Measurements from ENCODE around the gene ZNF234.

The ZNF234 gene

DNA sequence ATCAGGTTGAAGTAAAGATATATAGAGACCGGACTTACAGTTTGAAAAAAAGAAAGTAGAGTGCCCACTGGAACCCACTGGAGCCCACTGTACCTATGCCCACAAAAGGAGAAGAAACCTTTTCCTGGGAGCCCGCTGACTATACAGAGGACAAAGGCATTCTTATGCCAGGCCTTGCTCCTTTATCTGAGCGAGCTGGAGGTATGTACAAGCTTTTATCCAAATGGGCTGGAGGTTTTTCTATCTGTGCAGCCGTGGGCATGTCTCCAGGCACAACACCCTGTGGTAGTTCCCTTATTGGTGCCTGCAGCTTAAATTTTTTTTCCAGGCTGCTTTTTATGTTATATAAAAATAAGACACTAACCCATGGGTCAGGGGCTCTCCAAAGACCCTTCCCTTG lies 8.4 kb downstream of the ZNF234 start:
- ATAC-seq, result no peak
- TF ChIP-seq TSHZ2 (CRISPR knock-in tag; IDR thresholded peaks at IDR 0.05) (no peak), ZFP3 (CRISPR knock-in tag; IDR thresholded peaks at IDR 0.05) (no peak), BACH2 (CRISPR knock-in tag; IDR thresholded peaks at IDR 0.05; ENCODE audit: borderline replicate concordance) (no peak), PATZ1 (CRISPR knock-in tag; IDR thresholded peaks at IDR 0.05; ENCODE audit: borderline replicate concordance) (no peak), CSDC2 (CRISPR knock-in tag; IDR thresholded peaks at IDR 0.05) (no peak), ZFP30 (CRISPR knock-in tag; IDR thresholded peaks at IDR 0.05) (no peak), RARB (CRISPR knock-in tag; IDR thresholded peaks at IDR 0.05) (no peak), SNAI2 (CRISPR knock-in tag; IDR thresholded peaks at IDR 0.05) (no peak), ARNTL (CRISPR knock-in tag; IDR thresholded peaks at IDR 0.05; ENCODE audit: borderline replicate concordance, low read depth) (no peak), ZNF8 (CRISPR knock-in tag; IDR thresholded peaks at IDR 0.05) (no peak), ISL1 (CRISPR knock-in tag; IDR thresholded peaks at IDR 0.05) (no peak)

- TF ChIP-seq TOX (CRISPR knock-in tag; IDR thresholded peaks at IDR 0.05; ENCODE audit: borderline replicate concordance), result no peak
- TF ChIP-seq BACH2 (CRISPR knock-in tag; IDR thresholded peaks at IDR 0.05; ENCODE audit: borderline replicate concordance), result no peak
- TF ChIP-seq RARB (CRISPR knock-in tag; IDR thresholded peaks at IDR 0.05), result no peak
- TF ChIP-seq PPARA (CRISPR knock-in tag; IDR thresholded peaks at IDR 0.05; ENCODE audit: borderline replicate concordance), result no peak
- no peak for TF ChIP-seq GLIS3 (CRISPR knock-in tag; IDR thresholded peaks at IDR 0.05)
- TF ChIP-seq POU6F1 (CRISPR knock-in tag; IDR thresholded peaks at IDR 0.05; ENCODE audit: borderline replicate concordance, low read depth), result no peak
- TF ChIP-seq ZNF8 (CRISPR knock-in tag; IDR thresholded peaks at IDR 0.05), result no peak
- TF ChIP-seq ZFP3 (CRISPR knock-in tag; IDR thresholded peaks at IDR 0.05), result no peak
- no peak for TF ChIP-seq ZC3H10 (CRISPR knock-in tag; IDR thresholded peaks at IDR 0.05)
- no peak for ATAC-seq
These were observed 10.1 kb downstream of the ZNF234 start for GRCh38 chr19:44151491-44151890.

DNA sequence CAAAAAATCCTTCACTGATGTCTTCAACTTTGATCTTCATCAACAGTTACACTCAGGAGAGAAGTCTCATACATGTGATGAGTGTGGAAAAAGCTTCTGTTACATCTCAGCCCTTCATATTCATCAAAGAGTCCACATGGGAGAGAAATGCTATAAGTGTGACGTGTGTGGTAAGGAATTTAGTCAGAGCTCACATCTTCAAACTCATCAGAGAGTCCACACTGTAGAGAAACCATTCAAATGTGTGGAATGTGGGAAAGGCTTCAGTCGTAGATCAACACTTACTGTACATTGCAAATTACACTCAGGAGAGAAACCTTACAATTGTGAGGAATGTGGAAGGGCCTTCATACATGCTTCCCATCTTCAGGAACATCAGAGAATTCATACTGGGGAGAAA lies 15.1 kb downstream of the ZNF234 start:
- TF ChIP-seq GLIS3 (CRISPR knock-in tag; IDR thresholded peaks at IDR 0.05), result no peak
- no peak for TF ChIP-seq PPARA (CRISPR knock-in tag; IDR thresholded peaks at IDR 0.05; ENCODE audit: borderline replicate concordance)
- ATAC-seq, result no peak

- ATAC-seq, result no peak
- no peak for TF ChIP-seq ZNF70 (CRISPR knock-in tag; IDR thresholded peaks at IDR 0.05)
These were observed 22.4 kb downstream of the ZNF234 start for GRCh38 chr19:44163789-44164188.

- ATAC-seq, result no peak; the same call in 2 of the 3 replicates
- no peak for TF ChIP-seq POU6F1 (CRISPR knock-in tag; IDR thresholded peaks at IDR 0.05; ENCODE audit: borderline replicate concordance, low read depth)
- no peak for TF ChIP-seq CSDC2 (CRISPR knock-in tag; IDR thresholded peaks at IDR 0.05)
These were observed 22.9 kb downstream of the ZNF234 start for GRCh38 chr19:44164327-44164672.

Data from SK-N-SH treated with all-trans-retinoic acid at 6 μM for 48 hours (cell line).